ENCODE data around the gene WDR91. TPM values are rescaled to one million over a fixed set of nuclear protein-coding genes. Genes with fewer than 3 reads are reported as not detected.

The WDR91 gene
- total RNA-seq = 6.7 and 25.2 TPM in 2 replicates

GRCh38 chr7:135211179-135211945 is at the start of gene WDR91:
Gene WDR91, minus strand, starts transcription at chr7:135211526. Its CDS starts 24 bp downstream, at chr7:135211502.

GRCh38 chr7:135233570-135233969 is 22.2 kb upstream of the WDR91 start, which contains the start of gene STRA8:
Gene STRA8, plus strand, starts transcription at chr7:135233838. Its CDS starts 6,687 bp downstream, at chr7:135240525.

GRCh38 chr7:135170274-135170997 is 40.9 kb downstream of the WDR91 start, which contains the start of gene CYREN:
Gene CYREN, minus strand, starts transcription at chr7:135170707. Its CDS starts 1,785 bp downstream, at chr7:135168922.

DNA sequence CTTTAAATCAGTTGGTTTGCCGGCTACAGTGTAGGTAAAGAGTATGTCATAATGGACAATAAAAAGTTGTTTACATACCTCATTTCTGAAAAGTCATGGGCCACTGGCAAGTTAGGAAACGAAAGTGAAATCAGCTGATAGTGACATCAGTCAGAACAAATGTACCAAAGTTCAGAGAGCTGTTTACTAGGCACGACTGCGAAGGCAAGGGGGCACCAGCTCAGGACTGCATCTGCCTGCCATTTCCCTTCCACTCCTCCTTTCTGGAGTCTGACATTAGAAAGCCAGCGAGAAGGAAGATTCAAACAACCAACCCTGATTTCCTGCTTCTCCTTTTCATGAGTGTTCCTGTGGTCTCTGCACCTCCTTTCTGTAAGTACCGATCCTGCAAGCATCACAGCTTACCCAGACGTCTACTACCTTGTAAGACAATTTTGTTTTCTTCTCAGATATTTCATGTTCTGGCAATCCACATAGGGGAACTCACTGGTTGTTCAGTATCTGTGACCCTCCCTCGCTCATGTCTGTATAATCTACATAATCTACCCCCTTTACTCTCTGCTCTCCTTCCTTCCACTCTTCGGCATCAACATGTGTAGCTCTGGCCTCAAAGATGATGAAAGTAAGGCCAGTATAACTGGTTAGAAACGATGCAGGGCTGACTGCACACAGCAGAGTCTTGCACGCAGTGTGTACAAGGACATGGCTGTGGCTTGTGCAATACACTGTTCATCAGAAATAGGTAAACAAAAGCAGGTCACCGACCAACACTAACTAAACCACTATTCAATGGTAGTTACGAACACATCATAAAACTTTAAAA is 63.2 kb downstream of the WDR91 start, which contains the start of gene TMEM140:
Gene TMEM140 (plus strand): TSS at position 174 of the 823 bp plus-strand sequence. CDS start 16,370 bp downstream, outside the sequence.

Other genes starting within 250 kb of the WDR91 start
- 0.52 and 0.64 TPM in 2 replicates for gene AGBL3, start 225.0 kb downstream of the WDR91 start, total RNA-seq
- 0.64 and 2.3 TPM in 2 replicates for gene TMEM140, start 63.5 kb downstream of the WDR91 start, total RNA-seq
- gene CYREN, start 40.8 kb downstream of the WDR91 start, total RNA-seq = 34.0 and 56.7 TPM in 2 replicates
- not detected in 2 replicates for gene STRA8, start 22.3 kb upstream of the WDR91 start, total RNA-seq

Measured in epithelial cell of alveolus of lung (primary cell).